Liver (tissue), 3 donors: Measurements from ENCODE around the gene PCBD1.

ENCODE experiments used
- ATF3 ChIP-seq: IDR thresholded peaks from 2 replicates; pipeline ENCODE4 v1.6.1; 2016; ENCODE audit warnings: antibody characterized with exemption
- CTCF ChIP-seq: fragments of 150-350 bp; IDR thresholded peaks from 2 replicates; pipeline ENCODE4 v1.5.1; 2017; ENCODE audit warnings: improper control_type of control experiment, low read depth, low read length; ENCODE audit not compliant: missing input control
- FOXA1 ChIP-seq: IDR thresholded peaks from 2 replicates; pipeline ENCODE4 v1.6.1; 2016; ENCODE audit warnings: antibody characterized with exemption
- JUND ChIP-seq, 2 donors: IDR thresholded peaks; 2 replicates each; pipeline ENCODE4 v1.6.1; 2016; ENCODE audit warnings: antibody characterized with exemption in 2 of 2
- SP1 ChIP-seq: IDR thresholded peaks from 2 replicates; pipeline ENCODE4 v1.6.1; 2018; ENCODE audit warnings: antibody characterized with exemption, mild to moderate bottlenecking
- YY1 ChIP-seq: IDR thresholded peaks from 2 replicates; pipeline ENCODE4 v1.6.1; 2016; ENCODE audit warnings: antibody characterized with exemption, mild to moderate bottlenecking
- donor health status: healthy.
- donor health status: healthy.

GRCh38 chr10:70917635-70918034, 29.3 kb upstream of the PCBD1 start:
- no peak for TF ChIP-seq SP1
- no peak for TF ChIP-seq CTCF
- no peak for TF ChIP-seq YY1
- TF ChIP-seq FOXA1: no peak
- no peak for TF ChIP-seq JUND (IDR thresholded peaks at IDR 0.05)
- TF ChIP-seq ATF3: no peak
